Measurements from ENCODE around the gene PTPN7. TPM values are rescaled to one million over a fixed set of nuclear protein-coding genes. Genes with fewer than 3 reads are reported as not detected.
"Not testable (repeated sequence)": the region's sequence is repeated elsewhere in the genome, so short reads cannot be mapped to it uniquely, and the experiment has no call there.

The PTPN7 gene
- total RNA-seq, 2 donors from 2014 or later = 1.2 to 2.2 TPM

- no peak for DNase-seq (ENCODE audit: low spot score)
Measured at GRCh38 chr1:202172015-202172355, 11.6 kb upstream of the PTPN7 start.

DNA sequence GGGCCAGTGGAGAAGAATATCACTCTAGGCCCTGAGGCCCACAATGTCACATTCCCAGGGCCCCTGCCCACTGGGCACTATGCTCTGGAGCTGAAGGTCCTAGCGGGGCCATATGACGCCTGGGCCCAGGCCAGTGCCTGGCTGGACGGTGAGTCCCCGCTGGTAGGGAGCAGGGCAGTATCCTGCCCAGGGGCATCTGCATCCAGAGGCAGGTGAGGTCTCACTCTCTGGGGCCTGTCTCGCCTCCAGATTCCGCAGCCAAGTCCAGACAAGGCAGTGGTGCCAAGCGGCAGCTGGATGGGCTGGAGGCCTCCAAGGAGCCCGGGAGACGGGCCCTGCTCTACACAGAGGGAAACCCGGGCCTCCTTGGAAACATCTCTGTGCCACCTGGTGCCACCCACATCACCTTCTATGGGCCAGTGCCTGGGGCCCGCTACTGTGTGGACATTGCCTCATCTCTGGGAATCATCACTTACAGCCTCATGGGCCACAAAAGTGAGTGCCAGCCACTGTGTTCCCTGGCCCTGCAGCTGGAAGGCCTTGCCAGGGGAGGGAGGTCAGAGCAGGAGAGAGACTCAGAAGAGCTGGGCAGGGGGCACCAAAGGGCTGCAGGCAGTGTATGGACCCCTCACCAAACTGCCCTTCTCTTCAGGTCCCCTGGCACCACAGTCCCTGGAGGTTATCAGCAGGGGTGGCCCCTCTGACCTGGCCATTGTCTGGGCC lies 11.1 kb upstream of the PTPN7 start:
- intact Hi-C loops (cut with DNase I) = no loop called here
- DNase-seq (ENCODE audit: low spot score) = no peak

More at GRCh38 chr1:202172015-202172355, 11.6 kb upstream of the PTPN7 start:
- intact Hi-C loops (cut with DNase I) = no loop called here

GRCh38 chr1:202170726-202171125 lies 10.3 kb upstream of the PTPN7 start:
- no peak for DNase-seq (ENCODE audit: low spot score)
- intact Hi-C loops (cut with DNase I) = no loop called here

- DNase-seq (ENCODE audit: low spot score) = no peak
- intact Hi-C loops (cut with DNase I) = no loop called here
Measured at GRCh38 chr1:202168861-202169260, 8.5 kb upstream of the PTPN7 start.

DNA sequence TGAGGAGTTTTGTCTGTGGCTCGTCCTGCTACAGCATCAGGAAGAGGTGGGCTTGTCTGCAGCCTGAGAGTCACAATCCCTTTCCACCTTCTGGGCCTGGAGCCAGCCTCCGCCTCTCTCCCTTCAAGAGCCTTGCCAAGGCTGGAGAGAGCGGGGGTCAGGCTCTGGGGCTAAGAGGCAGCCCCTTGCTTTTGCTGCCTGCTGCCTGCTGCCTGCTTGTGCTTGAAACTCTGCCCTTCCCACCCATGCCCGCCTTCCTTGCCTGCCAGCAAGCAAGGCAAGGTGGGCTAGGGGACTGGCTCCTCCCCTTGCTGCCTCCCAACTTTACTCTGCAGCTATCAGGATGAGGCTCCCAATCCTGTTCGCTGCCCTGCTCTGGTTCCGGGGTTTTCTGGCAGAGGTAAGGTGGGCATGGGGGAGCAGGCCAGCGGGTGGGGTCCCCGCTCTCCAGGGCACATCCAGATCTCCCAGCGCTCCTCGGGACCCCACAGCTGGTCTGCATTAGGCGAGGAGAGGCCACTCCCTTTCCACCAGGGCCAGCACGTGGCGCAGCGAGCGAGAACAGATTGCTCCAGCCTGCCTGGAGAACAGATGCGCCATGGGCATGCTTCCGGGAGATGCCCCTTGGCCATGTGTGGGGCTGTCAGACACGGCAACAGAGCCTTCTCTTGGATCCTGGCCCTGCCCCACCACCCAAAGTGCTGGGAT lies 7.5 kb upstream of the PTPN7 start:
- intact Hi-C loops (cut with DNase I) = no loop called here
- DNase-seq (ENCODE audit: low spot score) = no peak

- DNase-seq (ENCODE audit: low spot score) = not testable (repeated sequence)
Measured at GRCh38 chr1:202167054-202167453, 6.7 kb upstream of the PTPN7 start.

DNA sequence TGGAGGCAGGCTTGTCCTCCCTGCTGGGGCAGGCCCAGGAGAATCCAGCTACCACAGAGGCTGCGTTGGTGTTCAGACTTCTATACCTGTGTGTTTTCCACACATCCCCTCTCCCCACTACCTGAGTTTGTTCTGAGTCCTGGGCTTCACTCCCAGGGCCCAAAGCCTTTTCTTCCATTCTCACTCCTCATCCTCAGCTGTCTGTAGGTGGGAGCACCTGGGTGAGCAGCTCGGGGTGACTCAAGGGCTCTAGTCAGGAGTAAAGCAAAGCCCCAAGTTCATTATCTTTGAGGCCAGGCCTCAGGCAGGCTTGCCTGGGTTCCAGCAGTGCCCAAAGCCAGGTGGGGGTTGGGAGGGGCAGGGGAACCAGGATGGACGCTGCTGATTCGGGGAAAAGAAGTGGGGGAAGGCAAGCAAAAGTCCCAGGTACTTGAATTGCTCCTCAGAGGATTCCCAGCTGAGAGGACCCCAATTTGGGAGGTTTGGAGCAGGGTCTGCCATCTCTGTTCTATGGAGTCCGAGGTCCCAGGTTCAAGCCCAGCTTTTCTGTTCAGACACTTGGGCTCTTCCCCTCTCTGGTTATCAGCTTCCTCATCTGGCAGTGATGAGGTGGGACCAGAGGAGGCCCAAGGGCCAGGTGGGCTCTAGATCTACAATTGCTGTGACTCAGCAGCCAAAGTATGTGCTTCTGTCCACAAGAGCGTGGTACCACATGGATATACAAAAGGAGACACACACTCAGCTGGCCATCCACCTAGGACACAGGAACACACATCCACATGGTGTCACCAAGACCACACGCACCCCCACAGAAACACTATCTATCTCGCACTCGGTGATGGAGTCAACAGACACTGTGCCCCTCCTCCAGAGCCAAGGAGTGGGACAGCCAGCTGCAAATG lies 5.8 kb upstream of the PTPN7 start:
- intact Hi-C loops (cut with DNase I) = no loop called here
- DNase-seq (ENCODE audit: low spot score) = no peak

More at GRCh38 chr1:202167054-202167453, 6.7 kb upstream of the PTPN7 start:
- intact Hi-C loops (cut with DNase I) = not testable (repeated sequence)

- intact Hi-C loops (cut with DNase I) = no loop called here
Measured at GRCh38 chr1:202165267-202165941, 5.0 kb upstream of the PTPN7 start.

GRCh38 chr1:202164271-202165037 lies 4.1 kb upstream of the PTPN7 start:
- intact Hi-C loops (cut with DNase I) = no loop called here
- DNase-seq (ENCODE audit: low spot score) = peak; percentile 77

More at GRCh38 chr1:202165267-202165941, 5.0 kb upstream of the PTPN7 start:
- DNase-seq (ENCODE audit: low spot score) = no peak

GRCh38 chr1:202163281-202164270 lies 3.2 kb upstream of the PTPN7 start:
- DNase-seq (ENCODE audit: low spot score) = no peak
- intact Hi-C loops (cut with DNase I) = no loop called here

DNA sequence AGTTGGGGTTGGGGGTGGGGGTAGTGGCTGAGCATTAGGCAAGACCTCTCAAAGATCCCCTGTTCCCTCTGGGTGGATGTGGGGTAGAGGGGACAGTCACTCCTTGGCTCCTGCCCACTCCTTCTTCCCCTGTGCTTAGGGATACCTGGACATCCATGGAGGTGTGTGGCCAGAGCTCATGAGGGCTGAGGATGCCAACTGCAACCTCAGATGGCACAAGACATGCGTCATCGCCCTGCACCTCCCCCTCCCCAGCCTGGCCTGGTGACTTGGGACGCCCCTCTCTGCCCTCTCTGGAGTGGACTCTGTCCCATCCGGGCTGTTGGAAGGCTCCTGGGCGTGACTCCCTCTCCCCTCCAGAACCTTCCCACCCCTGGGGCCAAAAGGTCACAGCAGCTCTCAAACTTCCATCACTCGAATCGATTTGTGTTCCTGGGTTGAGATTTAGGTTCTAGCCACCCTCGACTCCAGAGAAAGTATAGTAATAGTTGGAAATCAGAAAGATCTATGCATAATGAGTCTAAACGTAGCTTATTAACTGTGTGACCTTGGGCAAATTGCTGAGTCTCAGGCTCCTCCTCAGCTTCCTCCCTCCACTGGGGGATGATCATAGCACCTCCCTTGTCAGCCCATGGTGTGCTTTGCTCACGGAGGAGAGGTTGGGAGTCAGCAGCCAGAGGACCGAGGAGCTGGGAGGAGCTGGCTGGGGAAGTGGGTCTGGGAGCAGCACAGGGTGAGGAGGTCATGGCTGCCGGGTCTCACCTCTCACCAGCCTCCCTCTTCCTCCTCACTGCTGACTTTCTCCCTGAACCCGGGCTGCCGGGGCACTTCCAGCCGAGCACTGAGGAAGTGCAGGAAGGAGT lies 2.2 kb upstream of the PTPN7 start:
- DNase-seq (ENCODE audit: low spot score) = no peak
- intact Hi-C loops (cut with DNase I) = no loop called here

DNA sequence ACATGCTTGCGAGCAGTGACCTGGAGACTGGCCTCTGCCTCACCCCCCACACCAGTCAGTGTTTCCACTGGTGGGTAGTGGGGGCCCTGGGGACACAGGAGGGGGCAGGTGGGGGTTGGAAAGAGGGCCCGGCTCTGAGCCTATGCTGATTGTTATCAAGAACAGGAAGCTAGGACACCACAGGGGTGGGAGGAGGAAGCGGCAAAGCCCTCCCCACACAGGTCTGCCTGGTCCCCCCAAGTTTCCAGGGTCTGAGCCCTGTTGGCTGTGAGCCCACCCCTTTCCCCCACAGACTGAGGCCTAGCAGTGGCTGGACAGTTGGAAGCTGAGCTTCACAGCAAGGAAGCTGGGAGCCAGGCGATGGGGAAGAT lies 1.6 kb upstream of the PTPN7 start:
- DNase-seq (ENCODE audit: low spot score) = no peak
- intact Hi-C loops (cut with DNase I) = no loop called here

- DNase-seq (ENCODE audit: low spot score) = no peak
- intact Hi-C loops (cut with DNase I) = no loop called here
Measured at GRCh38 chr1:202161151-202162046, 997 bp upstream of the PTPN7 start.

- no peak for DNase-seq (ENCODE audit: low spot score)
Measured at GRCh38 chr1:202159534-202160371, 649 bp downstream of the PTPN7 start.

More at GRCh38 chr1:202159534-202160371, 649 bp downstream of the PTPN7 start:
- intact Hi-C loops (cut with DNase I) = no loop called here
